ENCODE data around the gene MYL5.

The MYL5 gene

DNA sequence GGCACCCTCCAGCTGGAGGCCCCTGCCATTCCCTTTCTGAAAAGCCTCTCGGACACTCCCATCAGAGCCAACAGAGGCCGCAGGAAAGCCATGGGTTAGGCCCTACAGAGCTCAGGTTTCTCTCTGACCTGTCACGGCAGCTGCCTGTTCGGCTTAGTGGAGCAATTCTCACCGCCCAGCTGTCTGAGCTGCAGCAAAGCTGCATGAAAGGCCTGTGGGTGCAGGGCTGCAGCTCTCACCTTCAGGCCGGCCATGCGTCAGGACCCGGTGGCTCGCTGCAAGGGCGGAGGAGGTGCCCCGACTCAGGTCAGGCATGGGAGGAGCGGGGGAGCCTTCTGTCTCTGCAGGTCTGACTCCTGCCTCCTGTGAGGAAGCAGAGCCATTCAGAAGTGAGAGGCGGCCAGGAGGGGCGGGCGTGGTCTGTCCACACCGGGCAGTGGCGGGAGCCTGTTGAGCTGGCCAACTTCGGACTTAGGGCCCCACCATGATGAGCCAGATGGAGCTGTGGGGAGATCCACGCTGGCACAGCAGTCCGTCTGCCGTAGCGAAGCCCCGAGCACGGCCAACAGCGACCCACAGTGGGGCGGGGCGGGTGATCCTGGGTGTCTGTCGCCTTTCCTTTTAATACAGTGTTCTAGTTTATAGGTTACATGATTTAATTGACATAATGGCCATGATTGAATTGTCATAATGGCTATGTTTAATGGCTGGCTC is 25.6 kb upstream of the MYL5 start:
- ChIA-PET POLR2A (no interaction called here), CTCF (no interaction called here)
- no peak for TF ChIP-seq ZNF473 (tag by site-specific recombination; IDR thresholded peaks at IDR 0.05)
- no peak for TF ChIP-seq ZBTB20 (tag by site-specific recombination; IDR thresholded peaks at IDR 0.05)
- TF ChIP-seq ZNF280D (tag by site-specific recombination; IDR thresholded peaks at IDR 0.05): no peak
- no peak for TF ChIP-seq ZSCAN30 (tag by site-specific recombination; IDR thresholded peaks at IDR 0.05)
- TF ChIP-seq ZNF610 (tag by site-specific recombination; IDR thresholded peaks at IDR 0.05; ENCODE audit: borderline replicate concordance): no peak
- no peak for TF ChIP-seq ZNF585B (tag by site-specific recombination; IDR thresholded peaks at IDR 0.05)
- no peak for TF ChIP-seq KLF1 (tag by site-specific recombination; IDR thresholded peaks at IDR 0.05)
- no peak for TF ChIP-seq ZNF830 (tag by site-specific recombination; IDR thresholded peaks at IDR 0.05; ENCODE audit: low read depth)
- no peak for TF ChIP-seq ATF2 (tag by site-specific recombination; IDR thresholded peaks at IDR 0.05; ENCODE audit: low read depth)
- no peak for TF ChIP-seq ZNF514 (tag by site-specific recombination; IDR thresholded peaks at IDR 0.05)
- TF ChIP-seq, protein P1, sequence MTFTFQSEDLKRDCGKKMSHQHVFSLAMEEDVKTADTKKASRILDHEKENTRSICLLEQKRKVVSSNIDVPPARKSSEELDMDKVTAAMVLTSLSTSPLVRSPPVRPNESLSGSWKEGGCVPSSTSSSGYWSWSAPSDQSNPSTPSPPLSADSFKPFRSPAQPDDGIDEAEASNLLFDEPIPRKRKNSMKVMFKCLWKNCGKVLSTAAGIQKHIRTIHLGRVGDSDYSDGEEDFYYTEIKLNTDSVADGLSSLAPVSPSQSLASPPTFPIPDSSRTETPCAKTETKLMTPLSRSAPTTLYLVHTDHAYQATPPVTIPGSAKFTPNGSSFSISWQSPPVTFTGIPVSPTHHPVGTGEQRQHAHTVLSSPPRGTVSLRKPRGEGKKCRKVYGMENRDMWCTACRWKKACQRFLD (tag by site-specific recombination; IDR thresholded peaks at IDR 0.05): no peak
- no peak for TF ChIP-seq BCL11A (tag by site-specific recombination; IDR thresholded peaks at IDR 0.05; ENCODE audit: low read depth)
- no peak for TF ChIP-seq MEIS1 (CRISPR knock-in tag; IDR thresholded peaks at IDR 0.05; ENCODE audit: borderline replicate concordance)
- no peak for TF ChIP-seq ZNF302 (tag by site-specific recombination; IDR thresholded peaks at IDR 0.05; ENCODE audit: low read depth)
- TF ChIP-seq, protein P2, sequence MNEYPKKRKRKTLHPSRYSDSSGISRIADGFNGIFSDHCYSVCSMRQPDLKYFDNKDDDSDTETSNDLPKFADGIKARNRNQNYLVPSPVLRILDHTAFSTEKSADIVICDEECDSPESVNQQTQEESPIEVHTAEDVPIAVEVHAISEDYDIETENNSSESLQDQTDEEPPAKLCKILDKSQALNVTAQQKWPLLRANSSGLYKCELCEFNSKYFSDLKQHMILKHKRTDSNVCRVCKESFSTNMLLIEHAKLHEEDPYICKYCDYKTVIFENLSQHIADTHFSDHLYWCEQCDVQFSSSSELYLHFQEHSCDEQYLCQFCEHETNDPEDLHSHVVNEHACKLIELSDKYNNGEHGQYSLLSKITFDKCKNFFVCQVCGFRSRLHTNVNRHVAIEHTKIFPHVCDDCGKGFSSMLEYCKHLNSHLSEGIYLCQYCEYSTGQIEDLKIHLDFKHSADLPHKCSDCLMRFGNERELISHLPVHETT (tag by site-specific recombination; IDR thresholded peaks at IDR 0.05): no peak
- no peak for TF ChIP-seq MYNN (tag by site-specific recombination; IDR thresholded peaks at IDR 0.05; ENCODE audit: borderline replicate concordance)
- no peak for TF ChIP-seq ZNF488 (tag by site-specific recombination; IDR thresholded peaks at IDR 0.05)
- no peak for TF ChIP-seq ZNF555 (tag by site-specific recombination; conservative IDR thresholded peaks at IDR 0.05)
- no peaks in the 10 kb centered on the region for H3K36me3 ChIP-seq (ENCODE audit: control insufficient read depth in 2 of 2, insufficient read depth in 1 of 2, low read length in 2 of 2)
- no peaks in the 10 kb centered on the region for H3K4me1 ChIP-seq (ENCODE audit: control insufficient read depth, insufficient read depth, low read length)
- no peak overlapping the region for H3K4me3 ChIP-seq (ENCODE audit: low read depth, low read length)
- no peak overlapping the region for H3K27ac ChIP-seq (ENCODE audit: extremely low read depth, low read depth, low read length)
- no peaks in the 10 kb centered on the region for H3K9me3 ChIP-seq (ENCODE audit: control insufficient read depth, insufficient read depth, low read depth, low read length)

All from HEK293 (cell line).